Gastroesophageal sphincter (tissue), 4 donors: Measurements from ENCODE around the gene ERGIC2. TPM values are rescaled to one million over a fixed set of nuclear protein-coding genes. Genes with fewer than 3 reads are reported as not detected.

Experiments used
- ATAC-seq: fragments of 150-250 bp; one replicate; pipeline ENCODE4 v1.9.1; 2016; ENCODE audit warnings: mild to moderate bottlenecking, moderate library complexity
- H3K27ac ChIP-seq, 4 donors: fragments of 200-600 bp; sonication (generic) in 3 of 4; 1 replicate in 3 of 4; 2 replicates in 1 of 4; pipeline ENCODE4 v1.5.1; 2016 to 2019
- H3K27me3 ChIP-seq: fragments of 200-600 bp; sonication (generic); one replicate; pipeline ENCODE4 v1.5.1; 2019
- H3K36me3 ChIP-seq, 2 donors: fragments of 200-600 bp; sonication (generic); one replicate each; pipeline ENCODE4 v1.5.1; 2019; ENCODE audit warnings: control low read depth in 1 of 2
- H3K4me1 ChIP-seq, 3 donors: fragments of 200-600 bp; sonication (generic); 1 replicate in 2 of 3; 2 replicates in 1 of 3; pipeline ENCODE4 v1.5.1; 2016 to 2019; ENCODE audit warnings: control low read depth in 2 of 3
- H3K4me3 ChIP-seq, 2 donors: fragments of 200-600 bp; sonication (generic); one replicate each; pipeline ENCODE4 v1.5.1; 2019; ENCODE audit warnings: mild to moderate bottlenecking in 1 of 2, moderate library complexity in 1 of 2
- H3K9me3 ChIP-seq, 3 donors: fragments of 200-600 bp; sonication (generic); one replicate each; pipeline ENCODE4 v1.5.1; 2017 to 2019; ENCODE audit warnings: control low read depth in 2 of 3
- EP300 ChIP-seq: sonication (generic); formaldehyde crosslinking; IDR thresholded peaks from one replicate; pipeline ENCODE4 v1.6.1; 2017; ENCODE audit warnings: antibody characterized with exemption, mild to moderate bottlenecking
- POLR2A ChIP-seq, 2 donors: fragments of 450-650 bp; IDR thresholded peaks; one replicate each; pipeline ENCODE4 v1.6.1; 2017; ENCODE audit warnings: antibody characterized with exemption in 2 of 2, mild to moderate bottlenecking in 2 of 2, moderate library complexity in 1 of 2
- POLR2AphosphoS5 ChIP-seq: sonication (generic); formaldehyde crosslinking; IDR thresholded peaks from one replicate; pipeline ENCODE4 v1.6.1; 2017; ENCODE audit warnings: antibody characterized with exemption
- WGBS, 2 donors: methylation state at CpG; one replicate each; pipeline ENCODE4 v1.1.5; 2018; ENCODE audit warnings: low coverage in 1 of 2; 5-methylcytosine and 5-hydroxymethylcytosine counted together
- total RNA-seq, 4 donors: library from RNA; depleted of rRNA; stranded (reverse); fragments of >200 nt; gene quantifications; one replicate each; pipeline ENCODE4 v1.1.0, GENCODE V29; 2016
- TF ChIP-seq, protein P1 (sequence below), 4 experiments: fragments of 200-600 bp in 2 of 4; fragments of 450-650 bp in 2 of 4; sonication (generic) in 1 of 4; IDR thresholded peaks; one replicate each; pipeline ENCODE4 v1.5.1; 2017 to 2019; ENCODE audit warnings: antibody characterized with exemption in 4 of 4, mild to moderate bottlenecking in 2 of 4, moderate library complexity in 2 of 4

The ERGIC2 gene
- total RNA-seq, 4 donors from 2014 or later: 53.6 to 111 (median 71.4) TPM

DNA sequence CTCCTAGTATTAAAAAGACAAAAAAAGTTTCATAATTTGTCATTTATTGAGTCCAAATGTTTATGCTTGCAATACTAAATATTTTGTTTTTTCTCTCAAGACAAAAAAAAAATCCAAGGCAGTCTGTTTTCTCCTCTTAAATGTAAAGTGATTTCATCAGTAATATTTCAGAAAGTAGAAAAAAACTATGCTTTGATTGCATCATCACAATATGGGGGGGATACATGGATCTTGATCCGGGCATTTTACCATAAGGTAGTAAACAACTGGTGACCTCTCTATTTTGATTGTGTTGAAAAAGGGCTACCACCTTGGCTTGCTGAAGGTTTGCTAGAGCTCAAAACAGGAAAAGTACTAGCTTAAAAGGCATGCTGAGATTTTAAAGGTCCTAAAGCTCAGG, 43.6 kb downstream of the ERGIC2 start:
- Histone ChIP-seq H3K27ac (no peak overlapping the region), H3K27me3 (no peaks in the 10 kb centered on the region), H3K4me3 (no peak overlapping the region), H3K9me3 (no peaks in the 10 kb centered on the region), H3K4me1 (no peaks in the 10 kb centered on the region), H3K36me3 (peaks cover 0 to 55% of the 10 kb centered on the region in 2 donors)
- TF ChIP-seq POLR2A (IDR thresholded peaks at IDR 0.05): no peak
- no peak for TF ChIP-seq EP300
- TF ChIP-seq, protein P1, sequence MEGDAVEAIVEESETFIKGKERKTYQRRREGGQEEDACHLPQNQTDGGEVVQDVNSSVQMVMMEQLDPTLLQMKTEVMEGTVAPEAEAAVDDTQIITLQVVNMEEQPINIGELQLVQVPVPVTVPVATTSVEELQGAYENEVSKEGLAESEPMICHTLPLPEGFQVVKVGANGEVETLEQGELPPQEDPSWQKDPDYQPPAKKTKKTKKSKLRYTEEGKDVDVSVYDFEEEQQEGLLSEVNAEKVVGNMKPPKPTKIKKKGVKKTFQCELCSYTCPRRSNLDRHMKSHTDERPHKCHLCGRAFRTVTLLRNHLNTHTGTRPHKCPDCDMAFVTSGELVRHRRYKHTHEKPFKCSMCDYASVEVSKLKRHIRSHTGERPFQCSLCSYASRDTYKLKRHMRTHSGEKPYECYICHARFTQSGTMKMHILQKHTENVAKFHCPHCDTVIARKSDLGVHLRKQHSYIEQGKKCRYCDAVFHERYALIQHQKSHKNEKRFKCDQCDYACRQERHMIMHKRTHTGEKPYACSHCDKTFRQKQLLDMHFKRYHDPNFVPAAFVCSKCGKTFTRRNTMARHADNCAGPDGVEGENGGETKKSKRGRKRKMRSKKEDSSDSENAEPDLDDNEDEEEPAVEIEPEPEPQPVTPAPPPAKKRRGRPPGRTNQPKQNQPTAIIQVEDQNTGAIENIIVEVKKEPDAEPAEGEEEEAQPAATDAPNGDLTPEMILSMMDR (IDR thresholded peaks at IDR 0.05): no peak
- TF ChIP-seq POLR2AphosphoS5: no peak
- 70 to 90% methylated on average over 1 of the region's 1 CpG for WGBS, 2 donors
- no peak for ATAC-seq

DNA sequence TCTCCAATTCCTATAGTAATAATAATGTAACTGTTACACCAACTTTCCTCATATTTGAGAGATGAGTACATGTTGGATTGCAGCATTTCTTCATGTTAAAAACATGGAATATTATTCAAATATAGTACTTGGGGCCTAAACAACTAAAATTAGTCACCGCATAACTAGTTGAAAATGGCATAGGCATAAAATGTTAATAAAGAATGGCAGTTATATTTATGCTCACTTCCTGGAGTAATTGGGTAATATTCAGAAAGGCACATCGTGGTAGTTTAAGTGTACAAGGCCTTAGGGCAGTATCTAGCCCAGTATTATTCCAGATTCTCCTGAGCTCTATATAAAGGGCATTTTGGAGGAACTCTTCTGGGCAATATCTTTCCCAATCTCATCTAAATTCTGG, 46.0 kb downstream of the ERGIC2 start:
- WGBS, 2 donors: 83 to 100% methylated on average over 2 of the region's 2 CpGs
- ATAC-seq: no peak
- Histone ChIP-seq H3K36me3 (peaks cover 0 to 32% of the 10 kb centered on the region in 2 donors), H3K27me3 (no peaks in the 10 kb centered on the region), H3K4me1 (no peaks in the 10 kb centered on the region), H3K4me3 (no peak overlapping the region), H3K9me3 (no peaks in the 10 kb centered on the region), H3K27ac (no peak overlapping the region)
- no peak for TF ChIP-seq POLR2A (IDR thresholded peaks at IDR 0.05)
- no peak for TF ChIP-seq POLR2AphosphoS5
- TF ChIP-seq, protein P1 (IDR thresholded peaks at IDR 0.05): no peak
- TF ChIP-seq EP300: no peak

DNA sequence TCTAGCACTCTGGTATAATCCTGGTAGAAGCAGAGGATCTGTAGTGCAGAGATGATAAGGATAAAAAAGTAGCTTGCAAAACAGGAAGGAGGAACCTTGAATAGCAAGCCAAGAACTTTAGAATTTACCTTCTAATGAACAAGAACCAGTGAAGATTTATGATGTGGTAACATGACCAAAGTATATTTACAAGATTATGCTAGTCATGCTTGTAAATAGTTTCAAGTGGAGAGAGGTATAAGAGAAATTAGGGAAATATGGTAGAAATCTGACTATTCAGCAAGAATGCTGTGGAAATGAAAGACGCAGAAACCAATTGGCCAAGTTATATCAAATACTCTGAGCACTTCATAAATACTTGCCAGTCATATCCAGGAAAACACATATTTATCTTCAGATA, 47.8 kb downstream of the ERGIC2 start:
- H3K27ac ChIP-seq: no peak overlapping the region
- peaks cover 0 to 23% of the 10 kb centered on the region in 2 donors for H3K36me3 ChIP-seq
- no peak overlapping the region for H3K4me3 ChIP-seq
- TF ChIP-seq EP300 (no peak), POLR2AphosphoS5 (no peak), POLR2A (IDR thresholded peaks at IDR 0.05) (no peak)
- TF ChIP-seq, protein P1 (IDR thresholded peaks at IDR 0.05): no peak
- no peaks in the 10 kb centered on the region for H3K9me3 ChIP-seq
- no peaks in the 10 kb centered on the region for H3K27me3 ChIP-seq
- no peaks in the 10 kb centered on the region for H3K4me1 ChIP-seq
- no peak for ATAC-seq
- 0% methylated on average over 1 of the region's 1 CpG for WGBS, 2 donors

DNA sequence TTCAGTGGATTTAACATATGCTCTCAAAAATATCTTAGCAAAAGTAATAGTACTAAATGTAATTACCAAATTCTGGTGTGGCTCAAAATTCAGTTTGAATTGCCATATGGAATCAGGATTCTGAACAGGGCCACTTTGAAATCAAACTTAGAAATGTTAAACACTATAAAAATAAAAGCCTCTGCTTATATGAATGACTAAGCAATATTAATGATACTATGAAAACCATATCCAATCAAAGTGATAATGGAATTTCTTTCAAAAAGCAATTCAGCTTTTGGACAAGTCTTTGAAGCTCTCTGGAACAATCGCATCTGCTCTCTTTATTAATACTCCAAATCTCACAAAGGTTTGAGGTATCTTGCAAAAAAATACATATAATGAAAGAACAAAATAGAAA, 51.6 kb downstream of the ERGIC2 start:
- no peak for ATAC-seq
- no peaks in the 10 kb centered on the region for H3K27me3 ChIP-seq
- no peak overlapping the region for H3K4me3 ChIP-seq
- H3K4me1 ChIP-seq: no peaks in the 10 kb centered on the region
- peaks cover 0 to 5% of the 10 kb centered on the region in 2 donors for H3K36me3 ChIP-seq
- no peak overlapping the region for H3K27ac ChIP-seq
- TF ChIP-seq POLR2AphosphoS5 (no peak), POLR2A (IDR thresholded peaks at IDR 0.05) (no peak), EP300 (no peak)
- TF ChIP-seq, protein P1 (IDR thresholded peaks at IDR 0.05): no peak
- 88 to 100% methylated on average over 1 of the region's 1 CpG for whole genome bisulfite sequencing, 2 donors
- H3K9me3 ChIP-seq: no peaks in the 10 kb centered on the region

DNA sequence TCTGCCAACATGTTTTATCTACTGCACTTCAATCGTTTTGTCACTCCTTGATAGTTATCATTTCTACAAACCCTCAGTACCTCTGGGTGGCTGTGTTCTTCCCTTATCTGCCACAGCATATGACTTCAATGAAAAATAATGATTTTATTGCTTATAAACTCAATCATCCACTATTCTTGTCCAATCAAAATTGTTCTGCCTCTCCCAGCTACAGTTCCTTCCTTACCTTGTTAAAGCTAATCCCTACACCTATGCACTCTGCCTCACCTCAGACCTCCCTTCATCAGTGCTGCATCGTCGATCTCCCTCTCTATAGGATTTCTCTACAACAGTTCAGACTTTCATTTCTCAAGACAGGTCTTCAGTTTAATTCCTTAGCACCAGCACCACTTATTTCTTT, 58.8 kb downstream of the ERGIC2 start:
- Histone ChIP-seq H3K27me3 (no peaks in the 10 kb centered on the region), H3K4me1 (peaks cover 0 to 9% (median 0%) of the 10 kb centered on the region in 3 donors), H3K36me3 (peaks cover 0 to 31% of the 10 kb centered on the region in 2 donors), H3K9me3 (no peaks in the 10 kb centered on the region), H3K4me3 (no peak overlapping the region), H3K27ac (no peak overlapping the region)
- WGBS, 2 donors: 94 to 100% methylated on average over 3 of the region's 3 CpGs
- TF ChIP-seq POLR2AphosphoS5 (no peak), EP300 (no peak), POLR2A (IDR thresholded peaks at IDR 0.05) (no peak)
- TF ChIP-seq, protein P1 (IDR thresholded peaks at IDR 0.05): no peak
- no peak for ATAC-seq
